ENCODE results near the gene CP.
A peak's percentile ranks its signal among the peaks of the same experiment; 100 is the strongest.
"Not testable (repeated sequence)": the region's sequence is repeated elsewhere in the genome, so short reads cannot be mapped to it uniquely, and the experiment has no call there.

CP gene

GRCh38 chr3:149231871-149232270 is 10.2 kb upstream of the CP start:
- no peak overlapping the region for H3K27ac ChIP-seq
- no peak for DNase-seq (ENCODE audit: low read depth, low spot score)

- no peak for DNase-seq (ENCODE audit: low read depth, low spot score)
- H3K27ac ChIP-seq = no peak overlapping the region
Observed at GRCh38 chr3:149227591-149228268, 6.1 kb upstream of the CP start.

- H3K27ac ChIP-seq = no peak overlapping the region
- no peak for DNase-seq (ENCODE audit: low read depth, low spot score)
Observed at GRCh38 chr3:149226776-149227175, 5.1 kb upstream of the CP start.

- H3K27ac ChIP-seq = peak overlapping the region; percentile 78
- peak; percentile 75 for DNase-seq (ENCODE audit: low read depth, low spot score)
Observed at GRCh38 chr3:149224736-149225594, 3.3 kb upstream of the CP start.

GRCh38 chr3:149223461-149223820 is 1.8 kb upstream of the CP start:
- no peak overlapping the region for H3K27ac ChIP-seq

GRCh38 chr3:149219380-149220121 is 2.1 kb downstream of the CP start:
- H3K27ac ChIP-seq = not testable (repeated sequence)

More at GRCh38 chr3:149223461-149223820, 1.8 kb upstream of the CP start:
- DNase-seq (ENCODE audit: low read depth, low spot score) = no peak

GRCh38 chr3:149217347-149217746 is 4.3 kb downstream of the CP start:
- H3K27ac ChIP-seq = no peak overlapping the region
- DNase-seq (ENCODE audit: low read depth, low spot score) = no peak

More at GRCh38 chr3:149219380-149220121, 2.1 kb downstream of the CP start:
- not testable (repeated sequence) for DNase-seq (ENCODE audit: low read depth, low spot score)

- H3K27ac ChIP-seq = no peak overlapping the region
- no peak for DNase-seq (ENCODE audit: low read depth, low spot score)
Observed at GRCh38 chr3:149216193-149216869, 5.3 kb downstream of the CP start.

GRCh38 chr3:149215515-149215914 is 6.1 kb downstream of the CP start:
- DNase-seq (ENCODE audit: low read depth, low spot score) = no peak
- no peak overlapping the region for H3K27ac ChIP-seq

- no peak for DNase-seq (ENCODE audit: low read depth, low spot score)
Observed at GRCh38 chr3:149214702-149215101, 6.9 kb downstream of the CP start.

GRCh38 chr3:149212386-149212785 is 9.2 kb downstream of the CP start:
- no peak for DNase-seq (ENCODE audit: low read depth, low spot score)
- H3K27ac ChIP-seq = no peak overlapping the region

More at GRCh38 chr3:149214702-149215101, 6.9 kb downstream of the CP start:
- no peak overlapping the region for H3K27ac ChIP-seq

GRCh38 chr3:149209431-149209830 is 12.2 kb downstream of the CP start:
- no peak overlapping the region for H3K27ac ChIP-seq

GRCh38 chr3:149207475-149207874 is 14.2 kb downstream of the CP start:
- no peak overlapping the region for H3K27ac ChIP-seq
- DNase-seq (ENCODE audit: low read depth, low spot score) = no peak

More at GRCh38 chr3:149209431-149209830, 12.2 kb downstream of the CP start:
- DNase-seq (ENCODE audit: low read depth, low spot score) = no peak

- no peak for DNase-seq (ENCODE audit: low read depth, low spot score)
- H3K27ac ChIP-seq = no peak overlapping the region
Observed at GRCh38 chr3:149204390-149204991, 17.1 kb downstream of the CP start.

- no peak for DNase-seq (ENCODE audit: low read depth, low spot score)
- H3K27ac ChIP-seq = no peak overlapping the region
Observed at GRCh38 chr3:149203758-149204157, 17.9 kb downstream of the CP start.

- no peak overlapping the region for H3K27ac ChIP-seq
- no peak for DNase-seq (ENCODE audit: low read depth, low spot score)
Observed at GRCh38 chr3:149199474-149199873, 22.2 kb downstream of the CP start.

GRCh38 chr3:149198611-149199010 is 23.0 kb downstream of the CP start:
- no peak for DNase-seq (ENCODE audit: low read depth, low spot score)

GRCh38 chr3:149197669-149198068 is 24.0 kb downstream of the CP start:
- H3K27ac ChIP-seq = no peak overlapping the region
- DNase-seq (ENCODE audit: low read depth, low spot score) = no peak

More at GRCh38 chr3:149198611-149199010, 23.0 kb downstream of the CP start:
- no peak overlapping the region for H3K27ac ChIP-seq

- not testable (repeated sequence) for H3K27ac ChIP-seq; DNase-seq (ENCODE audit: low read depth, low spot score)
Observed at GRCh38 chr3:149196805-149197592, 24.6 kb downstream of the CP start.
